Fibroblast of the aortic adventitia (primary cell): Measurements from ENCODE around the gene ARHGAP35. TPM values are rescaled to one million over a fixed set of nuclear protein-coding genes. Genes with fewer than 3 reads are reported as not detected.

Source experiments
- DNase-seq: peaks from one replicate; pipeline ENCODE4 v3.0.0-alpha.2; 2010; ENCODE audit warnings: low read depth
- H3K4me3 ChIP-seq: 2 replicates; pipeline ENCODE4 v1.5.1; 2011; ENCODE audit warnings: low read depth, mild to moderate bottlenecking, control low read depth, low read length, moderate library complexity
- total RNA-seq: library from RNA; depleted of rRNA; stranded (reverse); fragments of >200 nt; gene quantifications from 2 replicates; pipeline ENCODE4 v1.2.3, GENCODE V29; 2012; ENCODE audit warnings: low replicate concordance
- TF ChIP-seq, protein P1 (sequence below): IDR thresholded peaks from 2 replicates; pipeline ENCODE4 v1.5.1; 2011; ENCODE audit warnings: mild to moderate bottlenecking, low read length, control low read depth, inconsistent platforms; ENCODE audit not compliant: insufficient read depth

Gene ARHGAP35
- total RNA-seq, 1 donor = 61.3 TPM

DNA sequence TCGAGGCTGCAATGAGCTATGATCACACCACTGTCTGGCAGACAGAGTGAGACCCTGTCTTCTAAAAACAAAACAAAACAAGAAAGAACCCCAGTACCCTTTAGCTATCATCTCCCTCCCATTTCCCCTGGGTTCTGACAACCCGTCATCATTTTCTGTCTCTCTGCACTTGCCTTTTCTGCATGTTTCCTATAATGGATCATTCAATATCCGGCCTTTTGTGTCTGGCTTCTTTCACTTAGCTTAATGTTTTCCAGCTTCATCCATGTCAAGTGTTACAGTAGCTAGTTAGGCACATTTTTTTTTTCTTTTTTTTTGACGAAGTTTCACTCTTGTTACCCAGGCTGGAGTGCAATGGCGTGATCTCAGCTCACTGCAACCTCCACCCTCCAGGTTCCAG, 26.7 kb upstream of the ARHGAP35 start:
- no peak for DNase-seq
- TF ChIP-seq, protein P1, sequence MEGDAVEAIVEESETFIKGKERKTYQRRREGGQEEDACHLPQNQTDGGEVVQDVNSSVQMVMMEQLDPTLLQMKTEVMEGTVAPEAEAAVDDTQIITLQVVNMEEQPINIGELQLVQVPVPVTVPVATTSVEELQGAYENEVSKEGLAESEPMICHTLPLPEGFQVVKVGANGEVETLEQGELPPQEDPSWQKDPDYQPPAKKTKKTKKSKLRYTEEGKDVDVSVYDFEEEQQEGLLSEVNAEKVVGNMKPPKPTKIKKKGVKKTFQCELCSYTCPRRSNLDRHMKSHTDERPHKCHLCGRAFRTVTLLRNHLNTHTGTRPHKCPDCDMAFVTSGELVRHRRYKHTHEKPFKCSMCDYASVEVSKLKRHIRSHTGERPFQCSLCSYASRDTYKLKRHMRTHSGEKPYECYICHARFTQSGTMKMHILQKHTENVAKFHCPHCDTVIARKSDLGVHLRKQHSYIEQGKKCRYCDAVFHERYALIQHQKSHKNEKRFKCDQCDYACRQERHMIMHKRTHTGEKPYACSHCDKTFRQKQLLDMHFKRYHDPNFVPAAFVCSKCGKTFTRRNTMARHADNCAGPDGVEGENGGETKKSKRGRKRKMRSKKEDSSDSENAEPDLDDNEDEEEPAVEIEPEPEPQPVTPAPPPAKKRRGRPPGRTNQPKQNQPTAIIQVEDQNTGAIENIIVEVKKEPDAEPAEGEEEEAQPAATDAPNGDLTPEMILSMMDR = no peak
- H3K4me3 ChIP-seq = no peak overlapping the region

DNA sequence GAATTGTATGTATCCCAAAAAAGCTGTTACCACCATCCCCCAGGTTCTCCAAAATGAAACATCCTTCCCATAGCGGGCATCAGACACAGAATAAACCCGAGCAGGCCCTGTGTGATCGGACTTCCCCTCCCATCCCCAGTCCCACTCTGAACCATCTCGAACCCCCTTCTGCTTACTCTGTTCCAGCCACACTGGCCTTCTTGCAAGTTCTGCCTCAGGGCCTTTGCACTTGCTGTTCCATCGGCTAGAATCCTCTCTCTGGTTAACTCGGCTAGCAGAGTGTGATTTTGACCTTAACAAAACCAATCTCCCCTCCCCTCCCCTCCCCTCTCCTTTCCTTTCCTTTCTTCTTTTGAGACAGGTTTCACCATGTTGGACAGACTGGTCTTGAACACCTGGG, 25.8 kb upstream of the ARHGAP35 start:
- DNase-seq = no peak
- TF ChIP-seq, protein P1 = no peak

DNA sequence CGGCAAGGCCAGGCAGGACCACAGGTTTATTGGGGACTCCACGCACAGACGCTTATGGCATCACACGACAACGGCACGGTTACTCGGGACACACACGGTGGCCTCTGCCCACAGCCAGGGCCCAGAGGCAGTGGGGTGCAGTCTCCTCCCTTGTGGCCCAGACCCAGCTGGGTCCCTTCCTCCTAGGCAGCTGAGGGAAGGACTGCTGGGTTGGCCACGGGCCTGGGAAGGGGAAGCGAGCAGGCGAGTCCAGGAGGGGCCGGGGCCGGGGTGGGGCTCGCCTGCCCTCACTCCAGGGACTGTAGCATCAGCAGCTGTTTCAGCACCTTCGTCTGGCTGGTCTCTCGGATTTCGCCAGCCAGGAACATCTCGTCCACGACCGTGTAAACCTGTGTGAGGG, 22.6 kb upstream of the ARHGAP35 start:
- H3K4me3 ChIP-seq = no peak overlapping the region
- DNase-seq = no peak
- TF ChIP-seq, protein P1 = no peak

More for the DNA sequence above, 25.8 kb upstream of the ARHGAP35 start:
- no peak overlapping the region for H3K4me3 ChIP-seq

DNA sequence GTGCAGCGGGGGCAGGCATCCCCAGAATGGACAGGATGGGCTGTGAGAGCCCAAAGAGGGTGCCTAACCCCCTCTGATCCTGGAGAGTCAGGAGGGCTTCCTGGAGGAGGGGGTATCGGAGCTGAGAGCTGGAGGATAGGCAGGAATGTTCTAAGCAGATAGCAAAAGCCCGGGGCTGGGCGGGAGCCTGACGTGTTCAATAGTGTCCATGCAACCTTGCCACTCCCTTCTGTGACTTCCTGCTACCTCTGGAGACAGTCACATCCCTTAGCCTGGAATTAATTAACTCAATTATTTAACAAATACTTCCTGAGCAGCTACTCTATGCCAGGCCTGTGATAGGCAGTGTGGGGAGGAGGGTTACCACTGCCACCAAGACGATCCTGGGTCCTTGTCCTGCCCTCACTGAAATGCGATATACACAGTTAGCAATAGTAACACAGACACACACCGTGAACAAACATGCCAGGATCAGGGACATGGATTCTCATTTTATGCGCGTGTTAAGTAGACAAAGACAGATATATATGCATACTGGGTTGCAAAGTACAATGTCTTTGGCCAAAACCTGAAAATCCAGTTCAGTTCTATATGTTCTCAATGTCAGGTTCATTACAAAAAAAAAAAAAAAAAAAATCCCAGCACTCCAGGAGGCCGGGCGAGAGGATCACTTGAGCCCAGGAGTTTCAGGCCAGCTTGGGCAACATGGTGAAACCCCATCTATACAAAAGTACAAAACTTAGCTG, 20.9 kb upstream of the ARHGAP35 start:
- H3K4me3 ChIP-seq = no peak overlapping the region
- DNase-seq = no peak
- TF ChIP-seq, protein P1 = no peak

DNA sequence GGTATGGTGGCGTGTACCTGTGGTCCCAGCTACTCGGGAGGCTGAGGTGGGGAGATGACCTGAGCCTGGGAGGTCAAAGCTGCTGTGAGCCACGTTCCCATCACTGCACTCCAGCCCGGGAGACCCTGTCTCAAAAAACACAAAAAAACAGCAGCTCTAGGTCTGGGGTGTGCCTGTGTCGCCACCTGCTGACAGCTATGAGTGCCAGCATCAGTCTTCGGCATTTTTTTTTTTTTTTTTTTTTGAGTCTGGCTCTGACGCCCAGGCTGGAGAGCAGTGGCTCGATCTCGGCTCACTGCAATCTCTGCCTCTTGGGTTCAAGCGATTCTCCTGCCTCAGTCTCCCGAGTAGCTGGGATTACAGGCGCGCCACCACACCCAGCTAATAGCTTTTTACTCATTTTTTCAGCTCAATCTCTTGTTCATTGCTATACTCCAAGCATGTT, 20.3 kb upstream of the ARHGAP35 start:
- no peak overlapping the region for H3K4me3 ChIP-seq
- peak; percentile 81 for DNase-seq

DNA sequence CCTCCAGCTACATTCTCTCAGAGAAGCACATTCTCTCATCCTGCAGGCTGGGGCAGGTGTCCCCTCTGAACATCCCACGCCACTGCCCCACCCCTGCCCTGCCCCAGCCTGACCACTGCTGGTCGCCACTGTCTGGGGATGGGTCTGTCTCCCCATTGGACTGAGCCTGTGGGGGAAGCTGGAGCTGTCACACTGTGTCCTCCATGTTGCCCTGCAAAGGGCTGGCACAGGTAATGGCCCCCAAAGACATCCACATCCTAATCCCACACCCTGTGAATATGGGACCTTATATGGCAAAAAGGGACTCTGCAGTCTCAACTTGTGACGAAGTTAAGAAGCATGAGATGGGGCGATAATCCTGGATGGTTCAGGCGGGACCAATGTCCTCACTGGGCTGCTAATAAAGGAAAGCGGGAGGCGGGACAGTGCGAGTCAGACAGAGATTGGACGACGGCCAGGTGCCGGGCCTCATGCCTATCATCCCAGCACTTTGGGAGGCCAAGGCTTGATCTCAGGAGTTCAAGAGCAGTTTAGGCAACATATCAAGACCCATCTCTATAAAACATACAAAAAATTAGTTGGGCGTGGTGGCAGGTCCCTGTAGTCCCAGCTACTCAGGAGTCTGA, 19.2 kb upstream of the ARHGAP35 start:
- TF ChIP-seq, protein P1 = no peak
- no peak overlapping the region for H3K4me3 ChIP-seq
- peak; percentile 48 for DNase-seq

More for the DNA sequence above, 20.3 kb upstream of the ARHGAP35 start:
- TF ChIP-seq, protein P1 = peak; percentile 91
